Adrenal gland (tissue), 5 donors: ENCODE results near the gene COX4I1.

Experiments used
- CTCF ChIP-seq, 6 experiments: fragments of 450-650 bp in 4 of 6; fragments of 200-600 bp in 2 of 6; sonication (generic) in 1 of 6; IDR thresholded peaks; 1 replicate in 5 of 6; 2 replicates in 1 of 6; pipeline versions ENCODE4 v1.5.1 to v1.8.0; 2016 to 2021; ENCODE audit warnings: antibody characterized with exemption in 6 of 6, mild to moderate bottlenecking in 2 of 6, moderate library complexity in 1 of 6
- POLR2A ChIP-seq, 2 donors: fragments of 450-650 bp; IDR thresholded peaks; one replicate each; pipeline ENCODE4 v1.6.1; 2017; ENCODE audit warnings: antibody characterized with exemption in 2 of 2, mild to moderate bottlenecking in 2 of 2, moderate library complexity in 1 of 2
- donor health status: DM: no; HTN: no; CAD: no.

GRCh38 chr16:85789773-85790172 lies 9.7 kb upstream of the COX4I1 start:
- TF ChIP-seq CTCF (IDR thresholded peaks at IDR 0.05) (no peak), POLR2A (IDR thresholded peaks at IDR 0.05) (no peak)
